ENCODE results near the gene RIMBP2. TPM values are rescaled to one million over a fixed set of nuclear protein-coding genes. Genes with fewer than 3 reads are reported as not detected.

RIMBP2 gene
- total and polyA plus RNA-seq, 2 experiments from 2014 or later, result 0.31 to 0.37 TPM

- H3K4me3 ChIP-seq, result no peak overlapping the region
- H3K9me3 Mint-ChIP-seq, result peaks cover 89% of the 10 kb centered on the region
- peaks cover 8% of the 10 kb centered on the region for H3K27me3 Mint-ChIP-seq (ENCODE audit: insufficient read depth, low read depth, poor library complexity)
- no peaks in the 10 kb centered on the region for H4K20me1 ChIP-seq (replicated peaks; ENCODE audit: insufficient read depth)
- no peak overlapping the region for H2AFZ ChIP-seq
- H3F3A ChIP-seq (replicated peaks; ENCODE audit: low read depth), result no peaks in the 10 kb centered on the region
- H3K4me1 Mint-ChIP-seq, result no peaks in the 10 kb centered on the region
- H3K4me1 ChIP-seq (ENCODE audit: insufficient read depth), result no peaks in the 10 kb centered on the region
- H3K36me3 Mint-ChIP-seq (ENCODE audit: low read depth), result peaks cover 40% of the 10 kb centered on the region
- no peak for ATAC-seq
- H3K79me2 ChIP-seq (replicated peaks; ENCODE audit: insufficient read depth), result no peaks in the 10 kb centered on the region
- no peaks in the 10 kb centered on the region for H3K36me3 ChIP-seq (ENCODE audit: insufficient read depth)
- H3K4me2 ChIP-seq, result no peak overlapping the region
- H3K27ac Mint-ChIP-seq, result no peak overlapping the region
- no peak for DNase-seq (ENCODE audit: low spot score)
- H3K4me3 Mint-ChIP-seq, result no peak overlapping the region
- no peaks in the 10 kb centered on the region for H3K9me2 ChIP-seq (ENCODE audit: insufficient read depth)
- H3K27ac ChIP-seq (ENCODE audit: low read depth), result no peak overlapping the region
- H3K27me3 ChIP-seq (ENCODE audit: insufficient read depth), result no peaks in the 10 kb centered on the region
- TF ChIP-seq, protein P1, sequence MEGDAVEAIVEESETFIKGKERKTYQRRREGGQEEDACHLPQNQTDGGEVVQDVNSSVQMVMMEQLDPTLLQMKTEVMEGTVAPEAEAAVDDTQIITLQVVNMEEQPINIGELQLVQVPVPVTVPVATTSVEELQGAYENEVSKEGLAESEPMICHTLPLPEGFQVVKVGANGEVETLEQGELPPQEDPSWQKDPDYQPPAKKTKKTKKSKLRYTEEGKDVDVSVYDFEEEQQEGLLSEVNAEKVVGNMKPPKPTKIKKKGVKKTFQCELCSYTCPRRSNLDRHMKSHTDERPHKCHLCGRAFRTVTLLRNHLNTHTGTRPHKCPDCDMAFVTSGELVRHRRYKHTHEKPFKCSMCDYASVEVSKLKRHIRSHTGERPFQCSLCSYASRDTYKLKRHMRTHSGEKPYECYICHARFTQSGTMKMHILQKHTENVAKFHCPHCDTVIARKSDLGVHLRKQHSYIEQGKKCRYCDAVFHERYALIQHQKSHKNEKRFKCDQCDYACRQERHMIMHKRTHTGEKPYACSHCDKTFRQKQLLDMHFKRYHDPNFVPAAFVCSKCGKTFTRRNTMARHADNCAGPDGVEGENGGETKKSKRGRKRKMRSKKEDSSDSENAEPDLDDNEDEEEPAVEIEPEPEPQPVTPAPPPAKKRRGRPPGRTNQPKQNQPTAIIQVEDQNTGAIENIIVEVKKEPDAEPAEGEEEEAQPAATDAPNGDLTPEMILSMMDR (conservative IDR thresholded peaks at IDR 0.05; ENCODE audit: low read depth in 2 of 2), result no peak
- TF ChIP-seq CREB1 (CRISPR knock-in tag; IDR thresholded peaks at IDR 0.05; ENCODE audit: low read depth), result no peak
- no peak for TF ChIP-seq ETS1 (IDR thresholded peaks at IDR 0.05)
Measured at GRCh38 chr12:130438243-130438620, 277.9 kb downstream of the RIMBP2 start.

- no peaks in the 10 kb centered on the region for H3K36me3 ChIP-seq (ENCODE audit: insufficient read depth)
- Mint-ChIP-seq H3K27ac (no peak overlapping the region), H3K4me1 (no peaks in the 10 kb centered on the region), H3K27me3 (ENCODE audit: insufficient read depth, low read depth, poor library complexity) (peaks cover 6% of the 10 kb centered on the region), H3K36me3 (ENCODE audit: low read depth) (peaks cover 35% of the 10 kb centered on the region), H3K4me3 (no peak overlapping the region), H3K9me3 (peaks cover 89% of the 10 kb centered on the region)
- ATAC-seq (no peak), DNase-seq (ENCODE audit: low spot score) (no peak)
- H3K4me2 ChIP-seq, result no peak overlapping the region
- TF ChIP-seq JUNB (IDR thresholded peaks at IDR 0.05; ENCODE audit: unreplicated experiment) (no peak), REST (IDR thresholded peaks at IDR 0.05; ENCODE audit: unreplicated experiment) (no peak), ZNF114 (CRISPR knock-in tag; IDR thresholded peaks at IDR 0.05) (no peak)
- H3K79me2 ChIP-seq (replicated peaks; ENCODE audit: insufficient read depth), result no peaks in the 10 kb centered on the region
- no peak overlapping the region for H3K4me3 ChIP-seq
- no peaks in the 10 kb centered on the region for H3K9me2 ChIP-seq (ENCODE audit: insufficient read depth)
- H3F3A ChIP-seq (replicated peaks; ENCODE audit: low read depth), result no peaks in the 10 kb centered on the region
- no peak overlapping the region for H3K27ac ChIP-seq (ENCODE audit: low read depth)
- no peaks in the 10 kb centered on the region for H3K27me3 ChIP-seq (ENCODE audit: insufficient read depth)
- no peaks in the 10 kb centered on the region for H4K20me1 ChIP-seq (replicated peaks; ENCODE audit: insufficient read depth)
- no peaks in the 10 kb centered on the region for H3K4me1 ChIP-seq (ENCODE audit: insufficient read depth)
- H2AFZ ChIP-seq, result no peak overlapping the region
Measured at GRCh38 chr12:130437555-130438242, 278.4 kb downstream of the RIMBP2 start.
